HG02885 (cell line): ENCODE results near the gene LUZP4.
"Not testable (repeated sequence)": the region's sequence is repeated elsewhere in the genome, so short reads cannot be mapped to it uniquely, and the experiment has no call there.

Experiments
- ATAC-seq: cut with Tn5 transposase; IDR thresholded peaks from one replicate; pipeline ENCODE4 v1.9.1; 2021; ENCODE audit warnings: mild to moderate bottlenecking; ENCODE audit not compliant: unreplicated experiment, poor library complexity

Gene LUZP4

GRCh38 chrX:115289465-115289864 lies at the start of gene LUZP4:
Gene LUZP4 (plus strand): TSS chrX:115289715. CDS start chrX:115289760, 45 bp downstream.
- ATAC-seq, result no peak

GRCh38 chrX:115251458-115252233 lies 37.9 kb upstream of the LUZP4 start:
- peak; percentile 76 for ATAC-seq

- no peak for ATAC-seq
Observed at GRCh38 chrX:115255003-115255402, 34.5 kb upstream of the LUZP4 start.

- no peak for ATAC-seq
Observed at GRCh38 chrX:115257711-115258110, 31.8 kb upstream of the LUZP4 start.

GRCh38 chrX:115259238-115259875 lies 30.2 kb upstream of the LUZP4 start:
- no peak for ATAC-seq

GRCh38 chrX:115260330-115260729 lies 29.2 kb upstream of the LUZP4 start:
- ATAC-seq, result no peak

- no peak for ATAC-seq
Observed at GRCh38 chrX:115261148-115261547, 28.4 kb upstream of the LUZP4 start.

GRCh38 chrX:115264009-115264408 lies 25.5 kb upstream of the LUZP4 start:
- no peak for ATAC-seq

GRCh38 chrX:115266300-115266699 lies 23.2 kb upstream of the LUZP4 start:
- ATAC-seq, result no peak

GRCh38 chrX:115268421-115268820 lies 21.1 kb upstream of the LUZP4 start:
- peak; percentile 66 for ATAC-seq

- no peak for ATAC-seq
Observed at GRCh38 chrX:115269051-115269683, 20.3 kb upstream of the LUZP4 start.

- no peak for ATAC-seq
Observed at GRCh38 chrX:115284877-115285276, 4.6 kb upstream of the LUZP4 start.

- ATAC-seq, result no peak
Observed at GRCh38 chrX:115297189-115297588, 7.7 kb downstream of the LUZP4 start.

- no peak for ATAC-seq
Observed at GRCh38 chrX:115311139-115311538, 21.6 kb downstream of the LUZP4 start.

GRCh38 chrX:115311601-115312001 lies 22.1 kb downstream of the LUZP4 start:
- no peak for ATAC-seq

GRCh38 chrX:115318139-115318538 lies 28.6 kb downstream of the LUZP4 start:
- no peak for ATAC-seq

- ATAC-seq, result no peak
Observed at GRCh38 chrX:115322375-115322774, 32.9 kb downstream of the LUZP4 start.

- no peak for ATAC-seq
Observed at GRCh38 chrX:115324194-115324593, 34.7 kb downstream of the LUZP4 start.

GRCh38 chrX:115329282-115329681 lies 39.8 kb downstream of the LUZP4 start:
- not testable (repeated sequence) for ATAC-seq

- ATAC-seq, result peak; percentile 84
Observed at GRCh38 chrX:115330498-115331168, 41.1 kb downstream of the LUZP4 start.

- no peak for ATAC-seq
Observed at GRCh38 chrX:115332832-115333231, 43.3 kb downstream of the LUZP4 start.
